NCI-H345 (cell line): ENCODE data around the gene DCLK2.

Experiments
- DNase-seq: peaks from one replicate; lab custom pipeline; 2025; lab: John Stamatoyannopoulos, UW

Gene DCLK2

GRCh38 chr4:150242820-150243458 lies 164.7 kb downstream of the DCLK2 start:
- DNase-seq: peak; percentile 11

- no peak for DNase-seq
Measured at GRCh38 chr4:150243932-150244331, 165.7 kb downstream of the DCLK2 start.

- DNase-seq: peak; percentile 76
Measured at GRCh38 chr4:150244600-150244999, 166.4 kb downstream of the DCLK2 start.

DNA sequence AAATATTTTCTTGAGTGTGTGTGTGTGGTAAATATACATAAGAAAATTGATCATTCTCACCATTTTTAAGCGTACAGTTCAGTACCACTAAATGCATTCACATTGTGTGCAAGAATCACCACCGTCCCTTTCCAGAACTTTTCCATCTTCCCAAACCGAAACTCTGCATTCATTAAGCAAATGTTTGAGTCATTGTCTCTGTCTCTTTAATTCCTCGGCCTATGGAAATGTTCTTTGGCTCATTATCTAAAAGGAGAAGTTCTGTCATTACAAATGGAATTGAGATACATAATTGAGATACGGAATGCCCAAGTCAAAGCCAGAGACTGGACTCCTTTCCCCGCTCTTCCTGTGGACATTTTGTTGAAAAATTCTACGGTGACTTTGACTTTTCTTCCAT lies 168.9 kb downstream of the DCLK2 start:
- no peak for DNase-seq

GRCh38 chr4:150248181-150248580 lies 169.9 kb downstream of the DCLK2 start:
- no peak for DNase-seq

GRCh38 chr4:150250293-150250997 lies 172.2 kb downstream of the DCLK2 start:
- DNase-seq: no peak

DNA sequence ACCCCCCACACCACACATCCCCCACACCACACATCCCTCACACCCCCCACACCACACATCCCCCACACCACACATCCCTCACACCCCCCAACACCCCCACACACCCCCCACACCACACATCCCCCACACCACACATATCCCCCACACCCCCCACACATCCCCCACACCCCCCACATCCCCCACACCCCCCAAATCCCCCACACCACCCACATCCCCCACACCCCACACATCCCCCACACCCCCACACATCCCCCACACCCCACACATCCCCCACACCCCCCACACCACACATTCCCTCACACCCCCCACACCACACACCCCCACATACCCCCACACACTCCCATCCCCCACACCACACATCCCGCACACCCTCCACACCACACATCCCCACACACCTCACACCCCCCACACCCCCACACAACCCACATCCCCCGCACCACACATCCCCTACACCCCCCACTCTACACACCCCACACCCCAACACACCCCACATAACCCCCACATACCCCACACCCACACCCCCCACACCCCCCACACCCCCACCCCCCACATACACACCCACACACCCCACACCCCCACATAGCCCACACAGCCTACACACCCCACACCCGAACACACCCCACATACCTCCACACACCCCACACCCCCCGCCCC lies 172.9 kb downstream of the DCLK2 start:
- no peak for DNase-seq

GRCh38 chr4:150251752-150252190 lies 173.5 kb downstream of the DCLK2 start:
- DNase-seq: no peak

DNA sequence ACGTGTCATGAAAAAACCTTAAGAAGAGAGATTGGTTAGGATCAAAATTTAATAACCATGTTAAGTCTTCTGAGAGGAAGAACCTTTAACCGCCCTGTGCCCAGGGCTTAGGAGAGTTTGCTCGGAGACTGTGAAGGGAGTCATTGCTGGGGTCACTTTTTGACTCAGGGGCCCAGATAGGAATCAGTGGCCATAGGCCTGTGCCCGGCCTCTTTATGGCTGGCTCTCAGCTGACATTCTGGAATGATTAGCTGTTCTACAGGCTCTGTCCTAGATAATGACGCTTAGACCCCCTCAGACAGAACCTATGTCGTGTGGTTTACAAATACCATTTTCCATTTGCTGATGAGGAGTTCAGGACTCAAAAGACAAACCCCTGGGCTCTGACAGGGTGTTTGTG lies 174.1 kb downstream of the DCLK2 start:
- DNase-seq: no peak

- no peak for DNase-seq
Measured at GRCh38 chr4:150252741-150253140, 174.5 kb downstream of the DCLK2 start.

DNA sequence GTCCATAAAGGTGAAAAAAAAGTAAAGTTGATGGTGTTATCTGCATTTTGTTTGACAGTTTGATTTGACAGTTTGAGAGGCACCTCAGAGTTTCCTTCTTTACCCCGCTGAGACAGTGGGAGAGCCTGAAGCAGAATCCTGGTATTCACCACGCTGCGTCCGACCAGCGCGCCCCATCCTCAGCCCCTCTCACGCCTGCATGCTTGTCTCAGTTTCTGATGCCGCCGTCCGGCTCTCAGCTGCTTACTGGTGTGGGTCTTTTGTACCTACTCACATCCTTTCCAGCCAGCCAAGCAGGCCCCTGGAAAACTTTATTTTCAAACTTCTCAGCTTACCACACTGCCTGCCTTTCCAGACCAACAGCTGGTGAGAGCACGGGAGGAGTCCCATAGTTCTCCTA lies 175.2 kb downstream of the DCLK2 start:
- no peak for DNase-seq

- no peak for DNase-seq
Measured at GRCh38 chr4:150253965-150254630, 175.9 kb downstream of the DCLK2 start.

DNA sequence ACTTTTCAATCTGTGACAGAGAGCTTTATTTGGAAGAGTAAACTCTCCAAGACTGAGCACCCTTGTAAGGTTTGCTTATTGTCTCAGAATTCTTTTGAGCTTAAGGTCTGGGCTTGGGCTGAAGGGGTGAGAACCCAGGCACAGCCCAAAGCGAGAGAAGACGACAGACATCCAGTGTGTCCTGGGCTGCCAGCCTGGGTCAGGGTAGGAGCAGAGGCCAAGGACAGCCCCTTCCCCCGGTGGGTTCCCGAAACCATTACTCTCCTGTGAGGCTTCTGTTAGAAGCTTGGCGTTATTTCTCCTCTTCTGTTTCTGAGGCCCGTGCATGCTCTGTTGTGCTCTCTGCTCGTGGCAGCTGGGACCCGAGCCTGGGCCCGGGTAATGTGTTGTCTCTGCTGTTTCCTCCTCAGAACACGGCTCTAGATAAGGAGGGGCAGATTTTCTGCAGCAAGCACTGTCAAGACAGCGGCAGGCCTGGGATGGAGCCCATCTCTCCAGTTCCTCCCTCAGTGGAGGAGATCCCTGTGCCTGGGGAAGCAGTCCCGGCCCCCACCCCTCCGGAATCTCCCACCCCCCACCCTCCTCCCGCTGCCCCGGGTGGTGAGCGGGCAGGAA lies 177.5 kb downstream of the DCLK2 start:
- no peak for DNase-seq

- DNase-seq: no peak
Measured at GRCh38 chr4:150256225-150256620, 178.0 kb downstream of the DCLK2 start.

- DNase-seq: no peak
Measured at GRCh38 chr4:150256841-150257730, 178.8 kb downstream of the DCLK2 start.

DNA sequence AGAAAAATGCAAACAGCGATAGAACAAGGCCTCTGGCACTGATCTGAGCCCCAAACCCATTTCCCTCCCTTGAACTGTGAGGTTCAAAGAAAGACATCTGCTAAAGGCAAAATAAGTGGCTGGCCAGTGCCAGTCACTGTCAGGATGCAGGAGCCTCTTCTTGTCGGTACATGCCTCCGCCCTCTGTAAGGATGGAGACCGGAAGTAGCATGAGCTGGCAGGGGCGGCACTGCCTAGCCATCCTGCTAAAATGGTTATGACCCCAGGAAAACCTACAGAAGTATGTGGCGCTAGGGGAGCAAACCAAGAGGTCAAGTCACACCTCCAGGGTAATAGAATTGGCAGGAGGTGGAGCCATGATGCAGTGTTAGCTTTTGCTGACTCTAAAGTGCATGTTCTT lies 180.3 kb downstream of the DCLK2 start:
- DNase-seq: no peak

GRCh38 chr4:150259861-150260567 lies 181.8 kb downstream of the DCLK2 start:
- DNase-seq: no peak

DNA sequence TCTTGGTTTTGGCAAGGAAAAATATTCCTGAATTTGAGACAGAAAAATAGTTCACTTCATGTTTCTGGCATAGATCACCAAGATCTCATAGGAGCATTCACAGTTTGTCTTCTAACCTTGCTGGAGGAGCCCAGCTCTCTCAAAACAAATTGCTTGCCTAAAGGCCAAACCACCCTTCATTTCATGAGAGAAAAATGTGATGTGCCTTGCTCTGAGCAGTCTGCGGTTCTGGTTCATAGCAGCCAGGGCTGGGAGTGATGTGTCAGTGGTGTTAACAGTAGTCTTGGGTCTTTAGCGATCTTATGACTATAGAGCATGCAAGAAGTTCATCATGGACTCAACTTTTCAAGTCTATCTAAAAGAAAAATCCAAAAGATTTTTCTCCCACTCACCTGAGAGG lies 183.3 kb downstream of the DCLK2 start:
- DNase-seq: no peak

DNA sequence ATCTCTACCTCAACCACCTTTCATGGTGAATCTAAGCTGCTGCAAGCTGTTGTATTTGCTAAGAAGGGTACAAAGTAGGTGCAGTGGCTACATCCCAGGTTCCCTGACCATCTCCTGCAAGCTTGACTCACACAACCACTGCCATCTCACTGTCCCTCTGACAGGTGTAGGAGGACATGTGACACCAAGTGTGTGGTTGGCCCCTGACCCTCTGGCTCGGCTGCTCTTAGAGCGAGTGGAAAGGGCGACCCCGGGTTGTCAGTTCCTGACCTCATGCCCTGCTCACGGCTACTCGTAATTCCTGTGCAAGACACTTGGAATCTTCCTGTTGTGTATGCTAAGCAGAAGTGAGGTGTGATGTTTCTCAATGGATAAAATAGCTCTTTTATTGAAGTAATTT lies 184.4 kb downstream of the DCLK2 start:
- DNase-seq: no peak

DNA sequence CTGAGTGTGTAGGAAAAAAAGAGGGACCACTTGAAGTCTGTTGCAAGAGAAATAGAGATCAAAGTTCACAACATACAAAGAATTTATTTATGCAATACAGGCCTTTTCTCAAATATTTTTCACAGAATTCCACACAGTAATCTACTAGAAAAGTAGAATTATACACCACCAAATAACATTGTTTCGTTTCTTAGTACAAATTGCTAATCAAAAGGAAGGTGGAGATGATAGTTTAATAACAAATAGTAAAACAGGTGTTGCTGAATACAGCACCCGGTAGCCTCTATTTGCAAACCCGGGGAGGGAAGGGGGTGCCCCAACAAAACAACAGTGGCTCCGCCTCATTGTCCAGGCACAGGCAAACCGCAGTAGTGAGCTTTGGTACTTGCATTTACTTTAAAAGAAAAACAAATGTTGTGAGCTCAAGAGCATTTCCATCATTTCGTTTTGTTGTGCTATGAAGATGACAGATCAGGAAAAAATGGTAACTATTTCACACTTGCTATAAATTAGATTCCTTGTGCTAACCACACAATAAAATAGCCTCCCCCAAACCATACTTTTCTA lies 186.4 kb downstream of the DCLK2 start:
- DNase-seq: no peak
